ENCODE measurements around the gene NXN. TPM values are rescaled to one million over a fixed set of nuclear protein-coding genes. Genes with fewer than 3 reads are reported as not detected.
A peak's percentile ranks its signal among the peaks of the same experiment; 100 is the strongest.

Gene NXN
- total RNA-seq, 1 experiment from 2014 or later: 126 TPM

GRCh38 chr17:872855-873254 is 106.7 kb downstream of the NXN start:
- Histone ChIP-seq H3K36me3 (ENCODE audit: control insufficient read depth, insufficient read depth, low read length) (no peaks in the 10 kb centered on the region), H3K27me3 (ENCODE audit: control insufficient read depth, insufficient read depth, low read length) (no peaks in the 10 kb centered on the region), H3K27ac (ENCODE audit: low read length) (no peak overlapping the region), H3K4me1 (ENCODE audit: control insufficient read depth, insufficient read depth, low read length) (peaks cover 26% of the 10 kb centered on the region), H3K4me3 (ENCODE audit: low read depth in 2 of 2, low read length in 2 of 2) (no peak overlapping the region), H3K9me3 (ENCODE audit: control insufficient read depth, insufficient read depth, low read depth, low read length) (no peaks in the 10 kb centered on the region)
- TF ChIP-seq SIN3A (IDR thresholded peaks at IDR 0.05; ENCODE audit: borderline replicate concordance, insufficient read depth, low read depth, low read length) (no peak), POLR2AphosphoS5 (IDR thresholded peaks at IDR 0.05; ENCODE audit: low read depth, low read length) (no peak), REST (IDR thresholded peaks at IDR 0.05; ENCODE audit: insufficient read depth in 1 of 2, low read depth in 2 of 2, low read length in 1 of 2) (no peak), CTCF (IDR thresholded peaks at IDR 0.05) (no peak)
- ATAC-seq (no peak), DNase-seq (ENCODE audit: low read depth, low spot score) (no peak)
- BruUV-seq (replicated peaks): no TSS peak
- CTCF ChIA-PET: no interaction called here
- intact Hi-C loops (cut with micrococcal nuclease; ENCODE audit: unreplicated experiment) (loop anchor here (10.0 kb wide), 1 partner anchor 298 kb away; no protein-coding TSS in a partner anchor), in situ Hi-C loops (cut with HindIII; ENCODE audit: low pct_unique_long_range_greater_than_20kb, low sequenced_read_pairs) (no loop called here)
- POLR2A ChIA-PET: interaction anchor here (0.6 kb wide), 1 partner anchor 8 kb away, joined by 6 read pairs; no protein-coding TSS in a partner anchor

GRCh38 chr17:871751-872519 is 107.6 kb downstream of the NXN start:
- TF ChIP-seq TCF7L2 (IDR thresholded peaks at IDR 0.05; ENCODE audit: low read depth, low read length) (no peak), CTCF (IDR thresholded peaks at IDR 0.05) (no peak), REST (IDR thresholded peaks at IDR 0.05; ENCODE audit: insufficient read depth in 1 of 2, low read depth in 2 of 2, low read length in 1 of 2) (no peak), SIN3A (IDR thresholded peaks at IDR 0.05; ENCODE audit: borderline replicate concordance, insufficient read depth, low read depth, low read length) (no peak), POLR2AphosphoS5 (IDR thresholded peaks at IDR 0.05; ENCODE audit: low read depth, low read length) (no peak)
- no peak overlapping the region for H3K4me3 ChIP-seq (ENCODE audit: low read depth in 2 of 2, low read length in 2 of 2)
- H3K9me3 ChIP-seq (ENCODE audit: control insufficient read depth, insufficient read depth, low read depth, low read length): no peaks in the 10 kb centered on the region
- no peak for ATAC-seq
- no peak for DNase-seq (ENCODE audit: low read depth, low spot score)
- no peak overlapping the region for H3K27ac ChIP-seq (ENCODE audit: low read length)
- H3K36me3 ChIP-seq (ENCODE audit: control insufficient read depth, insufficient read depth, low read length): no peaks in the 10 kb centered on the region
- CTCF ChIA-PET: no interaction called here
- H3K27me3 ChIP-seq (ENCODE audit: control insufficient read depth, insufficient read depth, low read length): no peaks in the 10 kb centered on the region
- intact Hi-C loops (cut with micrococcal nuclease; ENCODE audit: unreplicated experiment): loop anchor here (10.0 kb wide), 1 partner anchor 297 kb away; no protein-coding TSS in a partner anchor
- in situ Hi-C loops (cut with HindIII; ENCODE audit: low pct_unique_long_range_greater_than_20kb, low sequenced_read_pairs): no loop called here
- POLR2A ChIA-PET: no interaction called here
- TSS peak; percentile 44 for BruUV-seq (replicated peaks)
- H3K4me1 ChIP-seq (ENCODE audit: control insufficient read depth, insufficient read depth, low read length): peaks cover 26% of the 10 kb centered on the region

All from Panc1 (cell line).